Loucy (cell line): Measurements from ENCODE around the gene CD2AP.

Source experiments
- H2AFZ ChIP-seq: fragments of 200-600 bp; sonication (generic); 2 replicates; pipeline ENCODE4 v1.6.0; 2016; ENCODE audit warnings: antibody characterized with exemption, mild to moderate bottlenecking, low read length, moderate library complexity
- H3F3A ChIP-seq: fragments of 200-600 bp; 2 replicates; pipeline ENCODE4 v1.6.0; 2016; ENCODE audit warnings: antibody characterized with exemption, low read depth, mild to moderate bottlenecking
- H3K27me3 ChIP-seq: fragments of 200-600 bp; sonication (generic); 2 replicates; pipeline ENCODE4 v1.6.1; 2014; ENCODE audit warnings: low read length, mild to moderate bottlenecking; ENCODE audit not compliant: insufficient read depth, poor library complexity, severe bottlenecking
- H3K36me3 ChIP-seq: fragments of 200-600 bp; sonication (generic); 2 replicates; pipeline ENCODE4 v1.6.1; 2016; ENCODE audit warnings: low read length; ENCODE audit not compliant: insufficient read depth
- H3K4me1 ChIP-seq: fragments of 200-600 bp; sonication (generic); 2 replicates; pipeline ENCODE4 v1.5.1; 2014; ENCODE audit warnings: low read length, mild to moderate bottlenecking; ENCODE audit not compliant: insufficient read depth, poor library complexity, severe bottlenecking
- H3K4me2 ChIP-seq: fragments of 200-600 bp; sonication (generic); 2 replicates; pipeline ENCODE4 v1.6.0; 2014; ENCODE audit warnings: antibody characterized with exemption, low read length, low read depth, mild to moderate bottlenecking; ENCODE audit not compliant: poor library complexity, severe bottlenecking
- H3K4me3 ChIP-seq: fragments of 200-600 bp; sonication (generic); 2 replicates; pipeline ENCODE4 v1.5.1; 2014; ENCODE audit warnings: low read length, mild to moderate bottlenecking, mixed read lengths; ENCODE audit not compliant: poor library complexity, severe bottlenecking
- H3K79me2 ChIP-seq: fragments of 200-600 bp; sonication (generic); 2 replicates; pipeline ENCODE4 v1.6.1; 2014; ENCODE audit warnings: low read length; ENCODE audit not compliant: insufficient read depth
- H3K9ac ChIP-seq: fragments of 200-600 bp; sonication (generic); 2 replicates; pipeline ENCODE4 v1.6.0; 2014; ENCODE audit warnings: mild to moderate bottlenecking, low read depth, low read length, moderate library complexity; ENCODE audit not compliant: poor library complexity, severe bottlenecking
- H3K9me2 ChIP-seq: fragments of 200-600 bp; sonication (generic); replicated peaks from 2 replicates; pipeline ENCODE4 v1.6.1; 2016; ENCODE audit warnings: low read depth, low read length, mixed read lengths
- H3K9me3 ChIP-seq: fragments of 200-600 bp; sonication (generic); 2 replicates; pipeline ENCODE4 v1.6.1; 2014; ENCODE audit warnings: mild to moderate bottlenecking, antibody characterized with exemption, low read length, low read depth; ENCODE audit not compliant: insufficient read depth
- H4K20me1 ChIP-seq: fragments of 200-600 bp; sonication (generic); 2 replicates; pipeline ENCODE4 v1.6.0; 2014; ENCODE audit warnings: antibody characterized with exemption, low read length, mild to moderate bottlenecking; ENCODE audit not compliant: insufficient read depth, poor library complexity, severe bottlenecking
- CTCF ChIP-seq: fragments of 200-600 bp; sonication (generic); conservative IDR thresholded peaks from 2 replicates; pipeline ENCODE4 v1.5.1; 2014; ENCODE audit warnings: mild to moderate bottlenecking, antibody characterized with exemption, low read length
- EZH2phosphoT487 ChIP-seq: fragments of 200-600 bp; IDR thresholded peaks from 2 replicates; pipeline ENCODE4 v1.6.1; 2018; ENCODE audit warnings: antibody characterized with exemption, mild to moderate bottlenecking, moderate library complexity, borderline replicate concordance

CD2AP gene

GRCh38 chr6:47663462-47664216 lies 186.1 kb downstream of the CD2AP start:
- Histone ChIP-seq H3K4me3 (no peak overlapping the region), H3K9me3 (no peaks in the 10 kb centered on the region), H2AFZ (no peak overlapping the region), H3K4me1 (no peaks in the 10 kb centered on the region), H3K4me2 (no peak overlapping the region), H3K9me2 (no peaks in the 10 kb centered on the region), H3K9ac (no peak overlapping the region), H3K79me2 (no peaks in the 10 kb centered on the region), H3F3A (no peaks in the 10 kb centered on the region), H4K20me1 (no peaks in the 10 kb centered on the region), H3K27me3 (no peaks in the 10 kb centered on the region), H3K36me3 (no peaks in the 10 kb centered on the region)
- no peak for TF ChIP-seq CTCF
- TF ChIP-seq EZH2phosphoT487 = no peak

GRCh38 chr6:47665112-47665511 lies 187.5 kb downstream of the CD2AP start:
- H3K4me2 ChIP-seq = no peak overlapping the region

GRCh38 chr6:47669684-47670513 lies 192.3 kb downstream of the CD2AP start:
- H3K36me3 ChIP-seq = no peaks in the 10 kb centered on the region
- H3K79me2 ChIP-seq = no peaks in the 10 kb centered on the region
- H3K27me3 ChIP-seq = no peaks in the 10 kb centered on the region
- H3K9me3 ChIP-seq = no peaks in the 10 kb centered on the region
- no peak overlapping the region for H3K4me2 ChIP-seq
- H3K4me3 ChIP-seq = no peak overlapping the region
- H3K4me1 ChIP-seq = no peaks in the 10 kb centered on the region
- H3K9ac ChIP-seq = no peak overlapping the region
- H4K20me1 ChIP-seq = no peaks in the 10 kb centered on the region
- H2AFZ ChIP-seq = no peak overlapping the region
- no peaks in the 10 kb centered on the region for H3F3A ChIP-seq
- no peaks in the 10 kb centered on the region for H3K9me2 ChIP-seq
- no peak for TF ChIP-seq EZH2phosphoT487

More at GRCh38 chr6:47665112-47665511, 187.5 kb downstream of the CD2AP start:
- Histone ChIP-seq H2AFZ (no peak overlapping the region), H3K27me3 (no peaks in the 10 kb centered on the region), H3K36me3 (no peaks in the 10 kb centered on the region), H3K9me2 (no peaks in the 10 kb centered on the region), H3K9me3 (no peaks in the 10 kb centered on the region), H3K4me3 (no peak overlapping the region), H3F3A (no peaks in the 10 kb centered on the region), H3K9ac (no peak overlapping the region), H3K79me2 (no peaks in the 10 kb centered on the region), H4K20me1 (no peaks in the 10 kb centered on the region), H3K4me1 (no peaks in the 10 kb centered on the region)
- TF ChIP-seq CTCF (no peak), EZH2phosphoT487 (no peak)
